Psoas muscle (tissue), 8 donors: ENCODE data around the gene RNU6-8. TPM values are rescaled to one million over a fixed set of nuclear protein-coding genes. Genes with fewer than 3 reads are reported as not detected.

Source experiments
- ATAC-seq, 4 donors: fragments of 200-7000 bp; cut with Tn5 transposase; one replicate each; pipeline ENCODE4 v1.9.1; 2020; ENCODE audit warnings: moderate library complexity in 3 of 4, mild to moderate bottlenecking in 2 of 4
- DNase-seq, 2 donors: peaks; one replicate each; pipeline ENCODE4 v3.0.0-alpha.2; 2020
- H3K27ac ChIP-seq: fragments of 200-600 bp; one replicate; pipeline ENCODE4 v1.8.0; 2022
- H3K27me3 ChIP-seq, 3 donors: fragments of 200-600 bp in 1 of 3; one replicate each; pipeline versions ENCODE4 v1.6.1 to v1.8.0; 2013 to 2022; ENCODE audit warnings: low read length in 2 of 3, mild to moderate bottlenecking in 2 of 3, moderate library complexity in 1 of 3; ENCODE audit not compliant: insufficient read depth in 3 of 3
- H3K36me3 ChIP-seq, 2 donors: fragments of 200-600 bp in 1 of 2; one replicate each; pipeline versions ENCODE4 v1.6.1 to v1.8.0; 2013 to 2022; ENCODE audit warnings: low read depth in 1 of 2, mild to moderate bottlenecking in 1 of 2, moderate library complexity in 1 of 2; ENCODE audit not compliant: insufficient read depth in 1 of 2
- H3K4me1 ChIP-seq: fragments of 200-600 bp; one replicate; pipeline ENCODE4 v1.8.0; 2022
- H3K4me3 ChIP-seq: fragments of 200-600 bp; one replicate; pipeline ENCODE4 v1.8.0; 2022; ENCODE audit warnings: mild to moderate bottlenecking
- H3K9me3 ChIP-seq: fragments of 200-600 bp; one replicate; pipeline ENCODE4 v1.8.0; 2022
- WGBS, 3 donors: extraction: QIAGEN DNeasy Blood & Tissue Kit; methylation state at CpG; one replicate each; pipeline versions ENCODE4 v1.1.6 to v1.1.7; 2013; 5-methylcytosine and 5-hydroxymethylcytosine counted together
- intact Hi-C, 2 donors: fragments of 100-400 bp; cut with DNase I; formaldehyde crosslinking; loops; one replicate each; pipeline versions ENCODE4 v1.11.0 to v1.14.2; 2022
- polyA plus RNA-seq, 3 donors: library from polyadenylated mRNA; stranded (reverse); fragments of 200-250 nt; gene quantifications; one replicate each; pipeline ENCODE4 v1.2.3, GENCODE V29; 2013
- total RNA-seq, 4 donors: library from RNA; stranded (reverse); fragmentation: NEBNext Ultra II Directional in 2 of 4; extraction: Animal tissue kit (Norgen Biotek cat#: 25700) in 2 of 4; gene quantifications; one replicate each; pipeline versions ENCODE4 v1.2.1 to v1.2.4, GENCODE V29; 2021 to 2023
- TF ChIP-seq, protein P1 (sequence below): fragments of 200-600 bp; IDR thresholded peaks from one replicate; pipeline ENCODE4 v1.8.0; 2022; ENCODE audit warnings: antibody characterized with exemption
- donor health status: healthy with polysubstance abuse.
- donor health status: DM: no; HTN: no; CAD: no; lungs with moderate emphysema.
- donor health status: Bipolar disorder and iron deficiency.
- donor health status: healthy.
- donor health status: DM: yes; HTN: yes; CAD: no.
- donor health status: DM: no; HTN: no; CAD: no.
- donor health status: DM: no; HTN: no; CAD: no.
- donor health status: DM: yes; HTN: yes; CAD: no.

RNU6-8 gene
- total and polyA plus RNA-seq, 7 donors = not detected

- WGBS, 3 donors = 86 to 89% (median 88%) methylated on average over 4 of the region's 4 CpGs
- no peaks in the 10 kb centered on the region for H3K9me3 ChIP-seq
- DNase-seq = no peak
- no peaks in the 10 kb centered on the region for H3K27me3 ChIP-seq
- TF ChIP-seq, protein P1, sequence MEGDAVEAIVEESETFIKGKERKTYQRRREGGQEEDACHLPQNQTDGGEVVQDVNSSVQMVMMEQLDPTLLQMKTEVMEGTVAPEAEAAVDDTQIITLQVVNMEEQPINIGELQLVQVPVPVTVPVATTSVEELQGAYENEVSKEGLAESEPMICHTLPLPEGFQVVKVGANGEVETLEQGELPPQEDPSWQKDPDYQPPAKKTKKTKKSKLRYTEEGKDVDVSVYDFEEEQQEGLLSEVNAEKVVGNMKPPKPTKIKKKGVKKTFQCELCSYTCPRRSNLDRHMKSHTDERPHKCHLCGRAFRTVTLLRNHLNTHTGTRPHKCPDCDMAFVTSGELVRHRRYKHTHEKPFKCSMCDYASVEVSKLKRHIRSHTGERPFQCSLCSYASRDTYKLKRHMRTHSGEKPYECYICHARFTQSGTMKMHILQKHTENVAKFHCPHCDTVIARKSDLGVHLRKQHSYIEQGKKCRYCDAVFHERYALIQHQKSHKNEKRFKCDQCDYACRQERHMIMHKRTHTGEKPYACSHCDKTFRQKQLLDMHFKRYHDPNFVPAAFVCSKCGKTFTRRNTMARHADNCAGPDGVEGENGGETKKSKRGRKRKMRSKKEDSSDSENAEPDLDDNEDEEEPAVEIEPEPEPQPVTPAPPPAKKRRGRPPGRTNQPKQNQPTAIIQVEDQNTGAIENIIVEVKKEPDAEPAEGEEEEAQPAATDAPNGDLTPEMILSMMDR = no peak
- peaks cover 5% of the 10 kb centered on the region for H3K4me1 ChIP-seq
- intact Hi-C loops = loop anchor here (5.0 to 10.0 kb wide), 4 partner anchors 47 to 742 kb away; partner anchors contain the start of genes RNU6-7 (in 1 of the 2) and RNU6-8 (in 1 of the 2)
- H3K36me3 ChIP-seq = no peaks in the 10 kb centered on the region
- H3K4me3 ChIP-seq = no peak overlapping the region
- H3K27ac ChIP-seq = no peak overlapping the region
- no peak for ATAC-seq
Measured at GRCh38 chr14:32249780-32250179, 46.7 kb upstream of the RNU6-8 start.

- TF ChIP-seq, protein P1 = no peak
- H3K27ac ChIP-seq = no peak overlapping the region
- DNase-seq = no peak
- no peak overlapping the region for H3K4me3 ChIP-seq
- H3K9me3 ChIP-seq = no peaks in the 10 kb centered on the region
- peaks cover 5% of the 10 kb centered on the region for H3K4me1 ChIP-seq
- no peaks in the 10 kb centered on the region for H3K27me3 ChIP-seq
- H3K36me3 ChIP-seq = no peaks in the 10 kb centered on the region
- WGBS, 3 donors = 85 to 90% (median 88%) methylated on average over 5 of the region's 5 CpGs
- no peak for ATAC-seq
- intact Hi-C loops = no loop called here
Measured at GRCh38 chr14:32249371-32249770, 46.3 kb upstream of the RNU6-8 start.

DNA sequence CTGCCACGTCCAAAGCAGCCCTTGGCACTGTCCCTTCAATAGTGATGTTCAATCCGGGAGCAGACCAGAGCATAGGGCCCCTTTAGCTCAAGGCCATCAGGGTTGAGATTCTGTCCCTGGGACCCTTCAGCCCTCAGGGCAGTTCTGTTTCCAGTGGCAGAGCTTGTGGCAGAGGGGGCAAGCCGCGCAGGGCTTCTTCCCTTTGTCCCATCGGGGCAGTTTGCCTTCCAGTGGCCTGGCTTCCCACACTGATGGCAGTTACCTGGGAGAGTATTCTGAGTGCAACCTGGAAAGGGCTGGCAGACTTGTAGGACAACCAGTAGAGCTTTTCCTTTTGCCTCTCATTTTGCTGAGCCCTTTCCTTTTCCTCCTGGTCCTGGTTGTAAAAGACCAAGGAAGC lies 43.7 kb upstream of the RNU6-8 start:
- no peaks in the 10 kb centered on the region for H3K9me3 ChIP-seq
- H3K36me3 ChIP-seq = no peaks in the 10 kb centered on the region
- no peak for DNase-seq
- H3K27ac ChIP-seq = no peak overlapping the region
- 95 to 96% (median 95%) methylated on average over 5 of the region's 5 CpGs for WGBS, 3 donors
- intact Hi-C loops = no loop called here
- peaks cover 3% of the 10 kb centered on the region for H3K4me1 ChIP-seq
- no peaks in the 10 kb centered on the region for H3K27me3 ChIP-seq
- ATAC-seq = no peak
- TF ChIP-seq, protein P1 = no peak
- no peak overlapping the region for H3K4me3 ChIP-seq

DNA sequence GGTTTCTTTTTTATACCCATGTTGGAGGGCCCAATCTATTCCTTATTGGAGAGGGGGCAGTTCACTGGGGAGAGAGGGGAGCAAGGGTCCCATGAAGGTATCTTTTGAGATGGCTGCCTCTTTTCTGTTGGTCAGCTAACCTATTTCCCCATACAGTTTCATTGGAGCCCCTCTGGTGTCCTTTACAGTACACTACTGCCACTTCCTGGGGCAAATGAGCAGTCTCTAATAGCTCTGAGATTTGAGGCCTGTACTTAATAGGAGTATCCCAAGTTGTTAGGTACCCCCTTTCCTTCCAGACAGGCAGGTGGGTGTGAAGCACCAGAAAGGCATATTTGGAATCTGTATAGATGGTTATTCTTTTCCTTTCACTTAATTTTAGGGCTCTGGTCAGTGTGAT lies 41.3 kb upstream of the RNU6-8 start:
- TF ChIP-seq, protein P1 = no peak
- intact Hi-C loops = no loop called here
- no peaks in the 10 kb centered on the region for H3K9me3 ChIP-seq
- no peak overlapping the region for H3K27ac ChIP-seq
- ATAC-seq = no peak
- no peak for DNase-seq
- H3K4me1 ChIP-seq = no peaks in the 10 kb centered on the region
- no peak overlapping the region for H3K4me3 ChIP-seq
- no peaks in the 10 kb centered on the region for H3K27me3 ChIP-seq
- H3K36me3 ChIP-seq = no peaks in the 10 kb centered on the region

DNA sequence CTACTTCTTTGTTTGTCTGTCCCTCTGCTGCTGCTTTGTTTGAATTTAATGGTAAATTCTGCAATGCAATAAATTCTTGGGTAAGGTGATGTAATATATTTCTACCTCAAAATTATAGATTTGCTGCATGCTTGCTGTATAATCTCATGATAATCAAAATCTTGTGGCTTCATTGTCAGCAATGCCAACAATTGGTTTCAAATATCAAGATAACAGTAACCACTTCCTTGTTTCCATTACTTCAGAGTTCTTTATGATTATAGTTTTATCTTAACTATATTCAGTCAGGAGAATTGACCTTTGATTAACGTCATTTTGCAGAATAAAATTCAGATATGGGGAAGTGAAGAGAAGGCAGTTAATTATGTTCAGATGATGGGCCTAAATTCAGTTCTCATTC lies 30.2 kb upstream of the RNU6-8 start:
- Histone ChIP-seq H3K27ac (no peak overlapping the region), H3K4me1 (no peaks in the 10 kb centered on the region), H3K4me3 (no peak overlapping the region), H3K27me3 (no peaks in the 10 kb centered on the region), H3K36me3 (no peaks in the 10 kb centered on the region), H3K9me3 (no peaks in the 10 kb centered on the region)
- ATAC-seq = no peak
- 77 to 91% (median 83%) methylated on average over 1 of the region's 1 CpG for WGBS, 3 donors
- intact Hi-C loops = no loop called here
- TF ChIP-seq, protein P1 = no peak
- no peak for DNase-seq
